ENCODE data around the gene MYBPC3. TPM values are rescaled to one million over a fixed set of nuclear protein-coding genes. Genes with fewer than 3 reads are reported as not detected.

The MYBPC3 gene
- total and polyA plus RNA-seq, 11 donors = 425 to 3,074 (median 1,842) TPM

DNA sequence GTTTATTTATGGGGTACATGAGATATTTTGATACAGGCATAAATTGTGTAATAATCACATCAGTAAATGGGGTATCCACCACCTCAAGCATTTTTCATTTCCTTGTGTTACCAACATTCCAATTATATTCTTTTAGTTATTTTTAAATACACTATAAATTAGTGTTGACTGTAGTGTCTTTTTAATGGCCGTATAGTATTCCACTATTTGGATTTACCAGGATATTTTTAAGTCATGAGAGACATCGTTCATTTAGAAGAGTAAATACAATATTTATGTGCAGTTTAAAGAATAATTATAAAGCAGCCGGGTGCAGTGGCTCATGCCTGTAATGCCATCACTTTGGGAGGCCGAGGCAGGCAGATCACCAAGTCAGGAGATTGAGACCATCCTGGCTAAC lies 32.0 kb upstream of the MYBPC3 start:
- Histone ChIP-seq H3K4me3 (no peak overlapping the region), H3K27ac (no peak overlapping the region), H3K9me3 (no peaks in the 10 kb centered on the region), H3K4me1 (peaks cover 0 to 38% (median 0%) of the 10 kb centered on the region in 12 donors), H3K36me3 (no peaks in the 10 kb centered on the region), H3K27me3 (no peaks in the 10 kb centered on the region)
- intact Hi-C loops (cut with DNase I) = no loop called here
- 93 to 96% (median 95%) methylated on average over 4 of the region's 4 CpGs for WGBS, 4 donors
- no peak for TF ChIP-seq POLR2A (IDR thresholded peaks at IDR 0.05)
- TF ChIP-seq CTCF (IDR thresholded peaks at IDR 0.05) = no peak
- no peak for ATAC-seq
- no peak for DNase-seq

DNA sequence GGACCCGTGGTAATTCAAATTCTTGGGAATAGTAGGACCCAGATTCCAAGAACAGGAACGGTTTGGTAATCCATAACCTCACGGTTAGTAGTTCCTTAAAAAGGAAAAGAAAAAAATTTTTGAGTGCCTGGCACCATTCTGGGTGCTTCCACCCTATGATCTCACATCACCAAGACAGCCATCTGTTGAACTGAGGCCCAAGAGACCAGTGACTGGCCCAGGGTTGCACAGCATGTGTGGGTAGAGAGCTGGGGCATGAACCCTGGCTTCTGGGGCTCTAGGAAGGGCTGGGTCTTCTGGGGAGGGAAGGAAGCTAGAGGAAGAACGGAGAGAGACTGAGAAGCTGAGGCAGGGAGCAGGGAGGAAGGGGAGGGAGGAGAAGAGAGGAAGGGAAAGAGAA lies 30.6 kb upstream of the MYBPC3 start:
- Histone ChIP-seq H3K4me1 (peaks cover 0 to 32% (median 0%) of the 10 kb centered on the region in 12 donors), H3K4me3 (no peak overlapping the region), H3K36me3 (no peaks in the 10 kb centered on the region), H3K27ac (peak overlapping the region in 1 of 12 donors; percentile 76), H3K27me3 (no peaks in the 10 kb centered on the region), H3K9me3 (no peaks in the 10 kb centered on the region)
- TF ChIP-seq CTCF (IDR thresholded peaks at IDR 0.05) (no peak), POLR2A (IDR thresholded peaks at IDR 0.05) (no peak)
- ATAC-seq (peak in 1 of 4 donors; percentile 29), DNase-seq (no peak)
- intact Hi-C loops (cut with DNase I) = no loop called here
- 56 to 69% (median 58%) methylated on average over 4 of the region's 4 CpGs for WGBS, 4 donors

DNA sequence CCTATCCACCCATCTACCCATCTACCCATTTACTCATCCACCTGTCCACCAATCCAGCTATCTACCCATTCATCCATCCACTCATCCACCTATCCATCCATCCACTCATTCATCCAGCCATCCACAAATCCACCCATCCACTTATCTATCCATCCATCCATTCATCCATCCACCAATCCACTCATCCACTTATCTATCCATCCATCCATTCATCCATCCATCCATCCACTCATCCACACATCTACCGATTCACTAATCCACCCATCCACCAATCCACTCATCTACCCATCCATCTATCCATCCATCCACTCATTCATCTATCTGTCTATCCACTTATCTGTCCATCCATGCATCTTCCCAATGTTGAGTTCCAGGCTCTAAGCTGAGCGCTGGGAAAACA lies 27.6 kb upstream of the MYBPC3 start:
- intact Hi-C loops (cut with DNase I) = no loop called here
- DNase-seq = no peak

DNA sequence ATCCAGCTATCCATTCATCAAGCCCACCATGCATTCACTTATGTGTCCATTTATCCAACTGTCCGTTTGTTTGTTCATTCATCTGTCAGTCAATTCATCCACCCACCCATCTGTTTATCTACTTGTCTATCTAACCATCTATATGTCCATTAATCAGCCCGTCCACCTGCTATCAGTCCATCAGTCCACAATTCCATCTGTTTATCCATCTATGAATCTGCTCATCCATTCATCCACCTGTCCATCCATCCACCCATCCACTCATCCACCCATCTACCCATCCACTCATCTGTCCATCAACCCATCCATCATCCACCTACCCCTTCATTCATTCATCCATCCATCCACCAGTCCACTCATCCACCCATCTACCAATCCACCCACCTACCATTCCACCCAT lies 26.8 kb upstream of the MYBPC3 start:
- 89 to 94% (median 90%) methylated on average over 2 of the region's 2 CpGs for WGBS, 4 donors
- Histone ChIP-seq H3K27ac (peak overlapping the region in 1 of 12 donors; percentile 96), H3K9me3 (no peaks in the 10 kb centered on the region), H3K36me3 (peaks cover 0 to 3% (median 0%) of the 10 kb centered on the region in 9 donors), H3K4me3 (no peak overlapping the region), H3K4me1 (peaks cover 0 to 28% (median 0%) of the 10 kb centered on the region in 12 donors), H3K27me3 (no peaks in the 10 kb centered on the region)
- TF ChIP-seq POLR2A (IDR thresholded peaks at IDR 0.05) = no peak
- no peak for TF ChIP-seq CTCF (IDR thresholded peaks at IDR 0.05)
- no peak for ATAC-seq
- DNase-seq = no peak
- intact Hi-C loops (cut with DNase I) = loop anchor here in 6 of 10 donors (5.0 to 10.0 kb wide), 4 partner anchors 73 to 475 kb away; no protein-coding TSS in a partner anchor

More for the DNA sequence above, 27.6 kb upstream of the MYBPC3 start:
- H3K9me3 ChIP-seq = no peaks in the 10 kb centered on the region
- H3K27ac ChIP-seq = no peak overlapping the region
- no peak for ATAC-seq
- H3K36me3 ChIP-seq = peaks cover 0 to 3% (median 0%) of the 10 kb centered on the region in 9 donors
- no peaks in the 10 kb centered on the region for H3K27me3 ChIP-seq
- H3K4me3 ChIP-seq = no peak overlapping the region
- TF ChIP-seq POLR2A (IDR thresholded peaks at IDR 0.05) (no peak), CTCF (IDR thresholded peaks at IDR 0.05) (no peak)
- WGBS, 4 donors = 96 to 98% (median 96%) methylated on average over 2 of the region's 2 CpGs
- H3K4me1 ChIP-seq = peaks cover 0 to 24% (median 0%) of the 10 kb centered on the region in 12 donors
